GM15510 (cell line): ENCODE data around the gene TBCE.

Experiments used
- POLR2A ChIP-seq: IDR thresholded peaks from 3 replicates; pipeline ENCODE4 v1.6.1; 2011; ENCODE audit warnings: borderline replicate concordance; ENCODE audit not compliant: insufficient read length; ENCODE audit errors: extremely low read depth

TBCE gene

GRCh38 chr1:235417086-235417697, 50.0 kb downstream of the TBCE start:
- no peak for TF ChIP-seq POLR2A

GRCh38 chr1:235421751-235422150, 54.5 kb downstream of the TBCE start:
- TF ChIP-seq POLR2A = no peak

- TF ChIP-seq POLR2A = no peak
Measured at GRCh38 chr1:235423214-235423652, 56.0 kb downstream of the TBCE start.

DNA sequence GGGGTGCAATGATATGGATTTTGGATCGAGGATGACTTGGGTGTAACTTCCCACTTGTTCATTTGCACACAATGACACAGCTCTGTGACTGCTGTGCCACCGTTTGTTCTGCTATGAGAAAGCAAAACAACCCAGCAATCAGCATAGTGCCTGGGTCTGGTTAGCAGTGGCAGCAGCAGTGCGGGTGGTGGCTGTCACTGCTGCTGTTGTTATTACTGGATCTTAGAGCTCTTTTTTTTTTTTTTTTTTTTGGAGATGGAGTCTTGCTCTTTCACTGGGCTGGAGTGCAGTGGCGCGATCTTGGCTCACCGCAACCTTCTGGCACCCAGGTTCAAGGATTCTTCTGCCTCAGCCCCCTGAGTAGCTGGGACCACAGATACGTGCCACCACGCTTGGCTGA, 56.9 kb downstream of the TBCE start:
- TF ChIP-seq POLR2A = no peak

GRCh38 chr1:235425357-235425756, 58.1 kb downstream of the TBCE start:
- no peak for TF ChIP-seq POLR2A

GRCh38 chr1:235426143-235426542, 58.9 kb downstream of the TBCE start:
- no peak for TF ChIP-seq POLR2A

GRCh38 chr1:235426680-235427079, 59.5 kb downstream of the TBCE start:
- TF ChIP-seq POLR2A = no peak

GRCh38 chr1:235427447-235427846, 60.2 kb downstream of the TBCE start:
- no peak for TF ChIP-seq POLR2A

DNA sequence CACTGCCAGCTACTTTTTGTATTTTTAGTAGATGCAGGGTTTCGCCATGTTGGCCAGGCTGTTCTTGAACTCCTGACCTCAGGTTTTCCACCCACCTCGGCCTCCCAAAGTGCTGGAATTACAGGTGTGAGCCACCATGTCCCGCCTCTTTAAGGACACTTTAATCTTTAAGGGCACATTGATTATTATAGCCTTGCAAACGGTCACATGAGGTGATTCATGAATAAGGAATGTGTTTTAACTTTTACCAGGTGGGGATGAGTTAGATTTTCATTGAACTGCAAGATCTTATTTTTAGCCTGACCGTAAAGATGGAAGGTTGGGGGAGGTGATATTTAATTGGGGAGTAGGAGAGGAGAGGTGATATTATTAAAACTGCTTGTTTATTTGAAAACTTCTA, 61.9 kb downstream of the TBCE start:
- no peak for TF ChIP-seq POLR2A

DNA sequence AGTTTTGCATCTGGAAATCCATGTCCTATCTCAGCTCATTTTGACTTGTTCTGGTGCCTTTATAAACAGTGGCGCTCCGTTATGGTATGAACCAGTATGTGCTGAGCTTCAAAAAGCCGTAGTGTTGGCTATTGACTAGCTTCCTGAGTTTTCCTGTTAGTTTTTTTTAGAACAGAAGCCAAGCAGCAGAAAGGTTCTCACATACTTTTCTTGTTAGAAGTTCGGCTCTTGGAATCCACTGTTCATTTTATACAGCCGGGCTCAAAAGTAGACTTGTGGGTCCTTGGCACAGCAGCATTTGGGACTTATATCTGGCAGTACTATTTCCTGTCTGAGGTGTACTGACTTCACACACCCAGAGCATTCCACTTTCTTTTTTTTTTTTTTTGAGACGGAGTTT, 63.8 kb downstream of the TBCE start:
- no peak for TF ChIP-seq POLR2A

DNA sequence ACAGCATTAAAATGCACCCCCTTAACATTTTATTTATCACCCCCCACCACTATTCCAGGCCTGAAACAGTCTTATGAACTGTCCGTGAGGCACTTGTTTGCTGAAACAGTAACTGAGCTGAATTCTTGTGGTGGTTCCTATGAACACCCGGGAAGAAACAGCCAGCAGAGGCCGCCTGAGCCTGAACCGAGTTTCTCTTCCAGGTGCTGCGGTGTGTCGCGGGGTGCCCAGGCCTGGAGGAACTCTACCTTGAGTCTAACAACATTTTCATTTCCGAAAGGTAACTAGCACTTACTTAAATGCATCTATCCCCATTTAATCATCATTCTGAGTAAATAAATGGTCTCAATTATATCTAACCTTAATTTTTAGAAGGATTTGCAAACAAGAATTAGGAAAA, 66.8 kb downstream of the TBCE start:
- no peak for TF ChIP-seq POLR2A

DNA sequence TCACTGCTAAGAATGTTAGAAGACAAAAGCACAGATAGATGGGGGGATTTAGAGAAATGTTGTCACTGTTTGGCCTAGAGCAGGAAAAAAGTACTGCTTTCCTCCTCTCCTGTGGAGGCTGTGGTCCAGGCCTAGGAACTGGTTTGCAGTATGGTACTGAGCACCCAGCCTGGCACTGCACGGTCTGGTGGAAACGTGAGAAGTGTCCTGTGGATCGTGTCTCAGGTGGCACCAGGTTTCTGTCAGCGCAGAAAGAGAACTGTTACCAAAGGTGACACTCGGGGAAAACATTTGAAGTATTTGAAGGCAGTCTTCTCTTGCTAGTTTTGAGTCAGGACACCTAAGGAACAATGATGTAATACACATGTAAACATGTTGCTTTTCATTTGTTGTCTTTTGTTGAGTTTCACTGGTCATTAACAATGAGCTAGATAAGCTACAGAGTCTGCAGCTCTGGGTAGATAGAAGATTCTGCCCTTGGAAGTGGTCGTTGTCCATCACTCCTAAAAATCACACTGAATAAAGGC, 74.0 kb downstream of the TBCE start:
- TF ChIP-seq POLR2A = no peak

GRCh38 chr1:235442788-235443429, 75.7 kb downstream of the TBCE start:
- TF ChIP-seq POLR2A = no peak

DNA sequence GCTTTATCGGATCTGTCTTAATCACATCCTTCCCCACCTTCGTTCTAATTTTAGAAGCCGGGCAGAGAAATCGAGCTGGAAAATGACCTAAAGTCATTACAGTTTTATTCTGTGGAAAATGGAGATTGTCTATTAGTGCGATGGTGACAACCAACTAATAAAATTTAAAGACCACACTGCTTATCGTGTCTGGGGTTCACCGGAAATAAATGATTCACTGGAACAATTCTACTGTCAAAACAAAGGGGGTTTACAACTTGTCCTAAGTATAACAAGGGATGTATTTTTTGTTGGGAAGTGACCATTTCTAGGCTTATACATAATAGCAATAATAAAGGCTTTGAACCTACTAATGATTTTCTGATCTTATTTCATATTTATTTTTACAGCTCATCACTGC, 81.4 kb downstream of the TBCE start:
- TF ChIP-seq POLR2A = no peak

DNA sequence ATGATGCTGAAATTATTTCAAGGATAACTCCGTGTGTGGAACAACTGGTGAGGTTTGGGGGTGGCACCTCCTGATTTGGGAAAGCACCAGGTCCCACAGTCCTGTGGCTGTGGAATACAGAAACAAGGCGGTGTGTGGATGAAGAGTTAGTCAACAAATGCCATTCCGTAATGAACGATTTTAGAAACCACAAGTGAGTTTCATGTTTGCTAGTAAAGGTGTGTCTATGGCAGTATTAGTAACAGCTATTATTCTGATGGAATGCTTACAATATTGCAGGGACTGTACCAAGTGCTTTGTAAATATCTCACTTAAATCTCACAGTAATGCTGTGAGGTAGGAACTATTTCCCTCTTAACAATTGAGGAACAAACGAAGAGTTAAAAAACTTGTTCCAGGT, 83.2 kb downstream of the TBCE start:
- no peak for TF ChIP-seq POLR2A

DNA sequence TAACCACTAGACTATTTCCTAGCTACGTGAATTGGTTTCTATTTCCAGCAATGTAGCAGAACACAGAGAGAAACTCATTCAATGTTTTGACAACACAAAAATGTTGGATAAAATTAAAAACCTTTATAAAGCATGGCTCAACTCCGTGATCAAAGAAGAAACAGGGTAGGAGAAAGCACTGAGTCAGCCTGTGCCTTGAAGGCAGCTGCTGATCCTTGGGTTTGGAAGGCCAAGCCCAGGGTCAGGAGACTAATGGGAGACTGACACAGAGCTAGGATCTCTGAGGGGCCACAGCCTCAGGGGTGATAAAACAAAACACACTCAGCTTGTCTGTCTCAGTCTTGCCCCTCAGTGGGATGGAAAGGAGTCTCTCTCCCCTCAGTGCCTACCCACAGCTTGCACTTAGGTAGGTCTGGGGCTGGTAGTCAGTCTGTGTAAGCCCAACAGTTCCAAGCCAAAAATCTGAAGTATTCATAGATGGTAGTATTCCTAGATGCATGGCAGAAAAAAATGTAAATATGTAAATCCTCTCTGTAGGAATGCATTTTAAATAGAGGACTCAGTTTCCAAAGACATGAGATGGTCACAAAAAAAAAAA, 83.8 kb downstream of the TBCE start:
- TF ChIP-seq POLR2A = no peak
